Measurements from ENCODE around the gene COASY. TPM values are rescaled to one million over a fixed set of nuclear protein-coding genes. Genes with fewer than 3 reads are reported as not detected.

Gene COASY
- total and polyA plus RNA-seq, 8 donors: 15.6 to 127 (median 82.4) TPM

- peaks cover 0 to 8% (median 1%) of the 10 kb centered on the region in 4 donors for H3K36me3 ChIP-seq
- no peak overlapping the region for H3K4me3 ChIP-seq
- no peaks in the 10 kb centered on the region for H3K9me3 ChIP-seq
- peak overlapping the region in 2 of 5 donors; percentile 8 to 34 for H3K27ac ChIP-seq
- TF ChIP-seq, protein P1, sequence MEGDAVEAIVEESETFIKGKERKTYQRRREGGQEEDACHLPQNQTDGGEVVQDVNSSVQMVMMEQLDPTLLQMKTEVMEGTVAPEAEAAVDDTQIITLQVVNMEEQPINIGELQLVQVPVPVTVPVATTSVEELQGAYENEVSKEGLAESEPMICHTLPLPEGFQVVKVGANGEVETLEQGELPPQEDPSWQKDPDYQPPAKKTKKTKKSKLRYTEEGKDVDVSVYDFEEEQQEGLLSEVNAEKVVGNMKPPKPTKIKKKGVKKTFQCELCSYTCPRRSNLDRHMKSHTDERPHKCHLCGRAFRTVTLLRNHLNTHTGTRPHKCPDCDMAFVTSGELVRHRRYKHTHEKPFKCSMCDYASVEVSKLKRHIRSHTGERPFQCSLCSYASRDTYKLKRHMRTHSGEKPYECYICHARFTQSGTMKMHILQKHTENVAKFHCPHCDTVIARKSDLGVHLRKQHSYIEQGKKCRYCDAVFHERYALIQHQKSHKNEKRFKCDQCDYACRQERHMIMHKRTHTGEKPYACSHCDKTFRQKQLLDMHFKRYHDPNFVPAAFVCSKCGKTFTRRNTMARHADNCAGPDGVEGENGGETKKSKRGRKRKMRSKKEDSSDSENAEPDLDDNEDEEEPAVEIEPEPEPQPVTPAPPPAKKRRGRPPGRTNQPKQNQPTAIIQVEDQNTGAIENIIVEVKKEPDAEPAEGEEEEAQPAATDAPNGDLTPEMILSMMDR (IDR thresholded peaks at IDR 0.05): no peak
- TF ChIP-seq POLR2A (IDR thresholded peaks at IDR 0.05) (no peak), POLR2AphosphoS5 (IDR thresholded peaks at IDR 0.05) (no peak), EP300 (IDR thresholded peaks at IDR 0.05) (no peak)
- intact Hi-C loops (cut with DNase I; ENCODE audit: low total_unique reads): no loop called here
- no peaks in the 10 kb centered on the region for H3K27me3 ChIP-seq
- DNase-seq: no peak
- peaks cover 31 to 50% (median 43%) of the 10 kb centered on the region in 4 donors for H3K4me1 ChIP-seq
- 71 to 86% (median 76%) methylated on average over 6 of the region's 6 CpGs for WGBS, 5 donors
Observed at GRCh38 chr17:42559075-42559474, 2.9 kb upstream of the COASY start.

GRCh38 chr17:42560246-42560645 is 1.7 kb upstream of the COASY start:
- Histone ChIP-seq H3K4me3 (no peak overlapping the region), H3K27me3 (no peaks in the 10 kb centered on the region), H3K4me1 (peaks cover 30 to 51% (median 46%) of the 10 kb centered on the region in 4 donors), H3K27ac (peak overlapping the region in 1 of 5 donors; percentile 34), H3K36me3 (peaks cover 11 to 19% (median 12%) of the 10 kb centered on the region in 4 donors), H3K9me3 (no peaks in the 10 kb centered on the region)
- WGBS, 5 donors: 86 to 92% (median 88%) methylated on average over 3 of the region's 3 CpGs
- TF ChIP-seq POLR2A (IDR thresholded peaks at IDR 0.05) (no peak), EP300 (IDR thresholded peaks at IDR 0.05) (no peak), POLR2AphosphoS5 (IDR thresholded peaks at IDR 0.05) (no peak)
- TF ChIP-seq, protein P1 (IDR thresholded peaks at IDR 0.05): no peak
- no peak for DNase-seq
- intact Hi-C loops (cut with DNase I; ENCODE audit: low total_unique reads): no loop called here

GRCh38 chr17:42562388-42563142 is 617 bp downstream of the COASY start:
- H3K36me3 ChIP-seq: peaks cover 22 to 29% (median 23%) of the 10 kb centered on the region in 4 donors
- DNase-seq: no peak
- WGBS, 5 donors: 4 to 14% (median 5%) methylated on average over 34 to 48 of the region's 48 CpGs

DNA sequence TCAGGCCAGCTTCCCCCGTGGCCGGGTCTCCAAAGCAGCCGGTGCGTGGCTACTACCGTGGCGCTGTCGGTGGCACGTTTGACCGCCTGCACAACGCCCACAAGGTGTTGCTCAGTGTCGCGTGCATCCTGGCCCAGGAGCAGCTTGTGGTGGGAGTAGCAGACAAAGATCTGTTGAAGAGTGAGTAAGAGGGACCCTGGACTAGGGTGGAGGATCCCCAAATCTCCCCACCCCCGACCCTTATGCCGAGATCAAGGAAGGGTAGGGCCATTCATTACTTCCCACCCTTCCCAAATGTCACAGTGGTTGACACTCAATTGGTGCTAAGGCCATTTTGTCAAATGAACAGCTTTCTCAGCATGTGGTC is 1.2 kb downstream of the COASY start:
- H3K27me3 ChIP-seq: no peaks in the 10 kb centered on the region
- H3K27ac ChIP-seq: peak overlapping the region; percentile 91 to 95 (median 94)
- WGBS, 5 donors: 35 to 59% (median 50%) methylated on average over 11 to 14 of the region's 14 CpGs
- H3K4me3 ChIP-seq: peak overlapping the region; percentile 77 to 97 (median 93)
- no peaks in the 10 kb centered on the region for H3K9me3 ChIP-seq
- no peak for DNase-seq
- TF ChIP-seq POLR2AphosphoS5 (IDR thresholded peaks at IDR 0.05): no peak
- peaks cover 41 to 62% (median 61%) of the 10 kb centered on the region in 4 donors for H3K4me1 ChIP-seq
- H3K36me3 ChIP-seq: peaks cover 22 to 29% (median 23%) of the 10 kb centered on the region in 4 donors
- intact Hi-C loops (cut with DNase I; ENCODE audit: low total_unique reads): no loop called here

More at GRCh38 chr17:42562388-42563142, 617 bp downstream of the COASY start:
- intact Hi-C loops (cut with DNase I; ENCODE audit: low total_unique reads): no loop called here
- no peak for TF ChIP-seq EP300 (IDR thresholded peaks at IDR 0.05)
- no peak for TF ChIP-seq POLR2A (IDR thresholded peaks at IDR 0.05)
- no peak for TF ChIP-seq POLR2AphosphoS5 (IDR thresholded peaks at IDR 0.05)
- TF ChIP-seq, protein P1 (IDR thresholded peaks at IDR 0.05): no peak
- no peaks in the 10 kb centered on the region for H3K9me3 ChIP-seq
- H3K27ac ChIP-seq: peak overlapping the region; percentile 91 to 95 (median 94)
- H3K27me3 ChIP-seq: no peaks in the 10 kb centered on the region
- H3K4me1 ChIP-seq: peaks cover 37 to 56% (median 55%) of the 10 kb centered on the region in 4 donors
- peak overlapping the region; percentile 77 to 97 (median 93) for H3K4me3 ChIP-seq
